GM18858 (cell line): Measurements from ENCODE around the gene ZNF213.
A peak's percentile ranks its signal among the peaks of the same experiment; 100 is the strongest.

Experiments
- ATAC-seq: cut with Tn5 transposase; IDR thresholded peaks from one replicate; pipeline ENCODE4 v1.9.1; 2021; ENCODE audit not compliant: unreplicated experiment

Gene ZNF213, protein sequence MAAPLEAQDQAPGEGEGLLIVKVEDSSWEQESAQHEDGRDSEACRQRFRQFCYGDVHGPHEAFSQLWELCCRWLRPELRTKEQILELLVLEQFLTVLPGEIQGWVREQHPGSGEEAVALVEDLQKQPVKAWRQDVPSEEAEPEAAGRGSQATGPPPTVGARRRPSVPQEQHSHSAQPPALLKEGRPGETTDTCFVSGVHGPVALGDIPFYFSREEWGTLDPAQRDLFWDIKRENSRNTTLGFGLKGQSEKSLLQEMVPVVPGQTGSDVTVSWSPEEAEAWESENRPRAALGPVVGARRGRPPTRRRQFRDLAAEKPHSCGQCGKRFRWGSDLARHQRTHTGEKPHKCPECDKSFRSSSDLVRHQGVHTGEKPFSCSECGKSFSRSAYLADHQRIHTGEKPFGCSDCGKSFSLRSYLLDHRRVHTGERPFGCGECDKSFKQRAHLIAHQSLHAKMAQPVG

DNA sequence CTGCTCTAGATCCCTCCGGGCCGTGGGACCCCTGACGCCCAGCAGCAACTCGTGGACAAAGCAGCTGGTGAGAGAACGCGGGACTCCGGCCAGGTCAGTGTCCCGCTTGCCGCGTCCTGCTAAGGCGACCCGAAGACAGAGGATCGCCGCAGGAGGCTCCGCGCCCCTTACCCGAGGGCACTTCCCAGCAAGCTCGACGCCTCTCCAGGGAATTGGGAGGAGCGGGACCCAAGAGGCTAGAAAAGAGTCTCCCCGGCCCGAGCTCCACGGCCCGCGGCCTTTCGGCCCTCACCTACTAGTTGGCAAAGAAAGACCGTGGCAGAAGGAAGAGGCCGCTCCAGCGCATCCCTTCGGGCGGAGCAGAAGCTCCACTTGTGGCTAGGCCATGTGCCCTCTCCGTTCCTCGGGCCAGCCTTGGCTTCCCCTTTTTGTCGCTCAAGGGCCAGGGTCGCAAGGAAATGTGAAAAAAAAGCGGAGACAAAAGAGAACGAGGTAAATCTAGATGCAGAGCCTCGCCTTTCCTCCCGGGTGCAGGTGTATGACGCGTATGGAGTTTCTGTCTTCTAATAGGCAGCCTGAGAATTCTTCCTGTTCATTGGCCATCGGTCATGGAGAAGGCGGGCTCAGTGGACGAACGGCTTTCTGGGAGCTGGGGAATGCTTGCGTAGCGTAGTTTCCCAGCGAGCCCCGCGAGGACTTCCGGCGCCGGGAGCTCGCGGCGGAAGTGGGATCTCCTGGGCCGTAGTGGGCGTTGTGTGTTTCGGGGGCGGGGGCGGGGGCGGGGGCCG, at the start of gene ZNF213:
Gene ZNF213, plus strand, starts transcription at position 692 of the 788 bp plus-strand sequence. CDS start 2,252 bp downstream, outside the sequence.
- ATAC-seq: peak; percentile 81

DNA sequence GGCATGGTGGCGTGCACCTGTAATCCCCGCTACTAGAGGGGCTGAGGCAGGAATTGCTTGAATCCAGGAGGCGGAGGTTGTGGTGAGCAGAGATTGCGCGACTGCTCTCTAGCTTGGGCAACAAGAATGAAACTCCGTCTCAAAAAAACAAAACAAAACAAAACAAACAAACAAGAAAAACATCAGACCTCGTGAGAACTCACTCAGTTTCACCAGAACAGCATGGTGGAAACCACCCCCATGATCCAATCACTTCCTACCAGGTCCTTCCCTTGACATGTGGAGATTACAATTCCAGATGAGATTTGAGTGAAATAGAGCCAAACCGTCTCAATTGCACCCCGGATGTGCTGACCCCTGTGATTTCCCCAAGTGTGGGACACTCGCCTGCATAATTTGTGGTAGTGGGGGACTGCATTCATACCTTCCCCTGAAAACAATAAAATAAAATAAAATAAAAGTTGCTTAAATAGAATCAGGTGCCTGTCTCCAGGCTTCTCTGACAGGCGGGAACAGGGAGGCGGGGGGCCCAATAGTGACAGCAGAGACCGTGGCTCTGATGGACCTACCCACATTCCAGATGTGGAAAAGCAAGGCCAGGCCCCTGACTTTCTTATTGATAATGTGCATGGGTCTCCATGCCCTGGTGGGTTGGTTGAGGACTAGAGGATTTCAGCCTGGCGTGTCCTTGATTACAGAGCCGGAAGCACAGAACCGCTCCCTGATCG, 48.8 kb upstream of the ZNF213 start:
- no peak for ATAC-seq

DNA sequence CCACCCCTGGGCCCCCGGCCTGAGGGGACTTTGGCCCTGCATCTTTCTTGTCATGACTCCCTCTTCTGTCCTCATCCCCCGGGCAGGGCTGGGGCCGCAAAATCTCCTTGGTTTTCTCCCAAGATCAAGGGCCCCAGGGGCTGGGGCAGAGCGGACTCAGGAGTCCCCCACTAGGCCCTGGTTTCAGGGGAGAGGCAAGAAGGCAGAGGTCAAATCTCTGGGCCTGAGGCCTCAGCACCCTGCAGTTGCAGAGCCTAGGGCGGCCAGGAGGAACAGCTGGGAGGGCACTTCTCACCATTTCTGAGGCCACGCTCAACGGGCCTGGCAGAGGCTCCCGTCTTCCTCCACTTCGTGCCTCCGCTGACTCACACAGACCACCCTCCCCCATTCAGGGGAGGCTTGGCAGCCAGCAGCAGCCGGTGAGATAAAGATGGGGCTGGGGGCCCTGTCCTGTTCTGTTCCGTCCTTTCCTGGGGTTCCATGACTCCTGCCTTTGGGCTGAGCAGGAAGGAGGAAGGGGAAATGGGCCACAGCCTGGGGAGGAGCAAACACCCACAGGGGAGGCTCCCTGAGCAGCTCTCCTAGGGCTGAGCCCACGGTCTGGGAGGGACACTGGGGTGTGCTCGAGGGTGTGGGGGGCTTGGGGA, 48.1 kb upstream of the ZNF213 start:
- ATAC-seq: no peak

DNA sequence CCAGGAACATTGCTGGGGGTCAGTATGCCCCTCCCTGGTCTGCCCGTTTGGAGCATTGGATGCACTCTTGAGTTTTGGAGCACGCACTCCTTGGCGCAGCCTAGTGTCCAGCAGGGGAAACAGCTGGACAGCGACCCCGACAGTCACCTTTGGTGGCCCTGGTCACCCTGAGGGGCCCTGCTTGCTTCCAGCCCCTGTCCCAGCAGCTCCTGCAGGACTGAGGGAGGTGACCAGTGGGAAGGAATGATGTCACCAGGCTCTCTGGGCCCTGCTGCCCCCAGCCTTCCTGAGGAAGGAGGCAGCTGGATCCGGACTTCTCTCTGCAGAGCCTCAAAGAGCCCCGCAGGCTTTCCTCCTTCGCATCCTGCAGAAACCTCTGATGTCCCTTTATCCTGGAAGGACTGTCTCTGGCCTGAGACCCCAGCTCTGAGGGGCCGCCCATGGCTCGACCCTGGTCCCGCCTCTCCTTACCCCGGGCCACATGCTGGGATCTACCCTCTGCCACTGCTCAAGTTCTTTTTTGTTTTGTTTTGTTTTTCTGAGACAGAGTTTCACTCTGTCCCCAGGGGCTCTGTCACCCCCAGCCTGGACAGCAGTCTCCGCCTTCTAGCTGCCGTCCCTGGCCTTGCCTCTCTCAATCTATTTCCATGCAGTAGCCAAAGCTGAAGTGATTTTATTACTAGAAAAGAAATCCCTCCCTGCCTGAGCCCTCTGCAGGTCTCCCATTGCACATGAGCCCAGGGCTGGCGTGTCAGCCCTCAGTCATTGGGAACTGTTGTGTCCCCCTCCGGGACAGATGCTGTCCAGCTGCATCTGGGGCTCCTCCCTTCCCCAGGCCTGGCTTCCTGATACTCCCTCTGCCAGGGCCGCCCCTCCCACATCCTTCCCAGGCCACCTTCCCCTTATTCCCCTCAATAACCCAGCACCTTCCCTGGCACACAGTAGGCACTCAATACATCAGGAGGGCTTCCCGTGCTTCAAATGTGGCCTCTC, 47.3 kb upstream of the ZNF213 start:
- no peak for ATAC-seq

DNA sequence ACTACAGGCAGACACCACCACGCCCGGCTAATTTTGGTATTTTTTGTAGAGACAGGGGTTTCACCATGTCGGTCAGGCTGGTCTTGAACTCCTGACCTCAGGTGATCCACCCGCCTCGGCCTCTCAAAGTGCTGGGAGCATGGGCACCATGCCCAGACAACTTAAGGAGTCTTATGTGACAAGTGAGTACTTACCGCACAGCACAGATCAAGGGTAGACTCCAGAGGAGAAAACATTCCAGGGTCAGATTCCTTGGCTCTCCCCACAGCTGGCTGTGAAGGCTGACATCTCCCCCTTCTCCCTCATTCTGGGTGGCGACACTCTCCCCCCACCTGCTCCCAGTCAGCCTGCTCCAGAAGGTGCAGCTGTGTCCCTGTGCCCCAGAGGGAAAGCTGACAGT, 46.4 kb upstream of the ZNF213 start:
- no peak for ATAC-seq

DNA sequence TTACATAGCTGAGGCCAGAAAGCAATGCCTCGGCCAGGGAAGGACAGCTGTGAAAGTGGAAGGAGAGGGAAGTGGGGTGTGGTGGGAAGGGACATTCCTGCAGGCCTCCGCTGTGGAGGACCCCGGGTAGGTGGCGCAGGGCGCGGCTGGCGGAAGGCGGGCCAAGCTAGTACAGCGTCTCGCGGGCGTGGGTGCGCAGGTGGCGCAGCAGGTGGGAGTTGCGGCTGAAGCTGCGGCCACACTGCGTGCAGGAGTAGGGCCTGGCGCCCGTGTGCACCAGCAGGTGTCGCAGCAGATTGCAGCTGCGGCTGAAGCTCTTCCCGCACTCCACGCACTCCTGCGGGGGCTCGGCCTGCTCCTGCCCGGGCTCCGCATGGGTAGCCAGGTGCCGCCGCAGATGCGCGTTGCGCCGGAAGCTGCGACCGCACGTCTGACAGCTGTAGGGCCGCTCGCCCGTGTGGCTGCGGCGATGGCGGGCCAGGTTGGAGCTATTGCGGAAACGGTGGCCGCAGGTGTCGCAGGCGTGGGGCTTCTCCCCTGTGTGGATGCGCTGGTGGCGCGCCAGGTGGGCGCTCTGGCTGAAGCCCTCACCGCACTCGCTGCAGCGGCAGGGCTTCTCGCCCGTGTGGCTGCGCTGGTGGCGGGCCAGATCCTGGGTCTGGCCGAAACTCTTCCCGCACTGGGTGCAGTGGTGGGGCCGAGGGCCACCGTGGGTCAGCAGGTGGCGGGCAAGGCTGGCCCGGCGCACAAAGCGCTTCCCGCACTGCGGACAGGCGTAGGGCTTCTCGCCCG, 45.7 kb upstream of the ZNF213 start:
- no peak for ATAC-seq

DNA sequence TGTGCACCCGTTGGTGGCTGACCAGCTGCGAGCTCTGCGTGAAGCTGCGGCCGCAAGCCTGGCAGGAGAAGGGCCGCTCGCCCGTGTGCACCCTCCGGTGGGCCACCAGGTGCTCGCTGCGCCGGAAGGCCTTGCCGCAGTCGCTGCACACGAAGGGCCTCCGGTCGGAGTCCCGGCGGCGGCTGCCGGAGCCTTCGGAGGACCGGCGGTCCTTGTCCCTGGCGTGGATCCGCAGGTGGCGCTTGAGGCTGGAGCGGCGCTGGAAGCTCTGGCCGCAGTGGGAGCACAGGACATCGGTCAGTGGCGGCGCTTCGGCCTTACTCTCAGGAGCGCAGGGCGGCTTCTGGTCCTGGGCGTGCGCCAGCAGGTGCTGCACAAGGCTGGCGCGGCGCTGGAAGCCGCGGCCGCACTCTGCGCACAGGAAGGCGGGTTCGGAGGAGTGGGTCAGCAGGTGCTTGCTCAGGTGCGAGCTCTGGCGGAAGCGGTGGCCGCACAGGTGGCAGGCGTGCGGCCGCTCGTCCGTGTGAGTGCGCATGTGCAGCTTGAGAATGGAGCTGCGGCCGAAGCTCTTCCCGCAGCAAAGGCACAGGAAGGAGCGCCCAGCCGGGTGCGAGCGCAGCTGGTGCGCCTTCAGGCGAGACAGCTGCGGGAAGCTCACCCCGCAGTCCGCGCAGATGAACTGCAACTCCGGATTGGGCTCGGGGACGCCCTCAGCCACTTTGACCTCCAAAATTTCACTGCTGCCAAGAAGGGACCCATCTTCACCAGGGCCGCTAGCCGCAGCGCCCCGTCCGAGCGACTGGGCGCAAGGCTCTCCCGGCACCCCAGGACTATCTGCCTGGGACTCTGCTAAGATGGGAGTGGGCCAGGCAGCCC, 44.9 kb upstream of the ZNF213 start:
- ATAC-seq: no peak

DNA sequence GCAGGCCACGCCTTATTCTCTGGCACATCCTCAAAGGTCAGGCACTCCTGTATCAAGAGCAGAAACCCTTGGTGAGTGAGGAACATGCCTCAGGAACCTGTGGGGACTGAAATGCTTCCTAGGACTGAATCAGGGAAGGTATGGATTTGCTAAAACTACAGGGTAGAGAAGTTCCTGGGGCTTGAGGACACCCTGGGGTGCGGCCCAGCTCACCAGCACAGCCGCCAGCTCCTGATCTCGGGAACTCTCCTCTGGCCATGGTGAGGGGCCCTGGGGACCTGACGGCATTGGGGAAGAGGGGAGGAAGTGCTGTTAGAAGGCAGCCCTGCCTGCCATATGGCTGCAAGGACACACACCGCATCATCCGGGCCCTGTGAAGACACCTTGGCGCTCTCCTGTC, 43.3 kb upstream of the ZNF213 start:
- no peak for ATAC-seq

DNA sequence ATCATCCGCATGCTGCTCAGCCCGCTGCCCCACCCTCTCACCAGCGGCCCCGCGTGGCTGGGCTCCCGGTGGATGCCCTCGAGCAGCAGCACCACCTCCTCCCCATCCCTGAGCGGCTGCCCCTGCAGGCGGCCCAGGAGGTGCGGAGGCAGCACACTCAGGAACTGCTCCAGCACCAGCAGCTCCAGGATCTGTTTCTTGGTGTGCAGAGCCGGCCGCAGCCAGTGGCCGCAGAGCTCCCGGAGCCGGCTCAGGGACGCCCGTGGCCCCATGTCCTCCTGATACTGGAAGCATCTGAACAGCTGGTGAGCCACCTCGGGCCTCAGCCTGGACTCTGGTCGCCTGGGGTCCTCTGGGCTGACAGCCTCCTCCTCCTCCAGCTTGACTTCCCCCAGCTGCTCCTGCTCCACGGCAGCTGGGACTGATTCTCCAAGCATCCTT, 42.3 kb upstream of the ZNF213 start:
- no peak for ATAC-seq

DNA sequence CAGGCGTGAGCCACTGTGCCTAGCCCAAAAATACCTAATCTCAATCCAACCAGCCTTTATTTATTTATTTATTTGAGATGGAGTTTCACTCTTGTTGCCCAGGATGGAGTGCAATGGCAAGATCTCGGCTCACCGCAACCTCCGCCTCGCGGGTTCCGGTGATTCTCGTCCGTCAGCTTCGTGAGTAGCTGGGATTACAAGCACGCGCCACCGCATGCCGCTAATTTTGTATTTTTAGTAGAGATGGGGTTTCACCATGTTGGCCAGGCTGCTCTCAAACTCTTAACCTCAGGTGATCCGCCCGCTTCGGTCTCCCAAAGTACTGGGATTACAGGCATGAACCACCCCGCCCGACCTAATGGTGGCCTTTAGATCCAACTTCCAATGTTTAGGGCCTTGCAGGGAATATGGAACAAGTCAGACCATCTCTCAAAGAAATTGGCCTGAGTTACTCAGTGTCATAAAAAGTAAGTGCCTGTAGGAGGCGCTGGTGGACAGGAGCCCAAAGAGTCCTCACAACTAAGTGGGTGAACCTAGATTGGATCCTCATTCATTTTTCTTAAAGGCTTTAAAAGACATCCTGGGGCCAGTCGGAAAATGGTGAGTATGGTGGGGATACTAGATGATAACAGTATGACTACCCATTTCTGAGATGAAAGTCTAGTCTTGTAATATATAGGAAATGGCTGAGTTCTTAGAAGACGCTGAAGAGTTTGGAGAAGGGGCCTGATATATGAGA, 40.4 kb upstream of the ZNF213 start:
- ATAC-seq: no peak

DNA sequence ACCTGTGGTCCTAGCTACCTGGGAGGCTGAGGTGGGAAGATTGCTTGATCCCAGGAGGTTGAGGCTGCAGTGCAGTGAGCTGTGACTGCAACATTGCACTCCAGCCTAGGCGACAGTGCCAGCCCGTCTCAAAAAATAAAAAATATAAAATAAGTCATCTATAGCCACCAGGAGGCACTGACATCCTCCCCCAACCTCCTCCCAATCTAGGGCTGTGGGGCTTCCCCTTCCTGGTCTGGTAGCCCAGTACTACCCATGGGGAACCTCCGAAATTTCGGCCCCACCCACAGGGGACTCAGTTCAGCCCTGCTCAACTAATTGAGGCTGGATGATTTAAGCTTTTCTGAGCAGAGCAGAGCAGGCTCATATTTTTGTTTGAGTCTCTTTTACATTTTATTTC, 39.0 kb upstream of the ZNF213 start:
- ATAC-seq: peak; percentile 45

DNA sequence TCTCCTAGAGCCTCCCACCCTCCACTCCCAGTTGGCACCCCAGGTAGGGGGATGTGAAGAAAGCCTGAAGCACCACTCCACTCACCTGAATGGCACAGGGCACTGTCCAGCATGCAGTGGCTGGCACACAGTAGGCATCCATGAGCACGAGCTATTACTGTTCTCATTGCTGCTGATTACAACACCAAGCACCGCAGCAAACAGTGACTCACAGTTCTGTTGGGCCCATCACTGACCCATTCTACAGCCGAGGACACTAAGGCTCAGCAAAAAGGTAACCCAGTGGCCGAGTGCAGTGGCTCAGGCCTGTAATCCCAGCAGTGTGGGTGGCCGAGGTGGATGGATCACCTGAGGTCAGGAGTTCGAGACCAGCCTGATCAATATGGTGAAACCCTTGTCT, 38.5 kb upstream of the ZNF213 start:
- ATAC-seq: no peak

DNA sequence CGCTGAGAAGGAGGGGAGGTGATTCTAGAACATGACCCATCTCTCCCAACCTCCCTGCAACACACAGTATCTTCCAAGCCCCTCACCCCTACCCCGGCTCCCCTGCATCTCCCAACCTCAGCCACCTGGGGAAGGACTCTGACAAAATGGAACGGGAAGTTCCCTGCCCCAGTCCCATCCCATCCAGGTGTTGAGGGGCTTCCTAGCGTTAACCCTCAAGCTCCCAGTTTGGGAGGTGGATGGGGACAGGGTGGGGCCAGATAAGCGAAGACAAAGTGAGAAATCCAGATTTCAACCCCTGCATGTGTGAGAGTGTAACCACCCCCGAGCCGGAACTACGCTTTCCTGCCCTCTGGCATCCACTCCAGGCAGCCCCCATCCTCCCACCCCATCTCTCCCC, 37.6 kb upstream of the ZNF213 start:
- no peak for ATAC-seq

DNA sequence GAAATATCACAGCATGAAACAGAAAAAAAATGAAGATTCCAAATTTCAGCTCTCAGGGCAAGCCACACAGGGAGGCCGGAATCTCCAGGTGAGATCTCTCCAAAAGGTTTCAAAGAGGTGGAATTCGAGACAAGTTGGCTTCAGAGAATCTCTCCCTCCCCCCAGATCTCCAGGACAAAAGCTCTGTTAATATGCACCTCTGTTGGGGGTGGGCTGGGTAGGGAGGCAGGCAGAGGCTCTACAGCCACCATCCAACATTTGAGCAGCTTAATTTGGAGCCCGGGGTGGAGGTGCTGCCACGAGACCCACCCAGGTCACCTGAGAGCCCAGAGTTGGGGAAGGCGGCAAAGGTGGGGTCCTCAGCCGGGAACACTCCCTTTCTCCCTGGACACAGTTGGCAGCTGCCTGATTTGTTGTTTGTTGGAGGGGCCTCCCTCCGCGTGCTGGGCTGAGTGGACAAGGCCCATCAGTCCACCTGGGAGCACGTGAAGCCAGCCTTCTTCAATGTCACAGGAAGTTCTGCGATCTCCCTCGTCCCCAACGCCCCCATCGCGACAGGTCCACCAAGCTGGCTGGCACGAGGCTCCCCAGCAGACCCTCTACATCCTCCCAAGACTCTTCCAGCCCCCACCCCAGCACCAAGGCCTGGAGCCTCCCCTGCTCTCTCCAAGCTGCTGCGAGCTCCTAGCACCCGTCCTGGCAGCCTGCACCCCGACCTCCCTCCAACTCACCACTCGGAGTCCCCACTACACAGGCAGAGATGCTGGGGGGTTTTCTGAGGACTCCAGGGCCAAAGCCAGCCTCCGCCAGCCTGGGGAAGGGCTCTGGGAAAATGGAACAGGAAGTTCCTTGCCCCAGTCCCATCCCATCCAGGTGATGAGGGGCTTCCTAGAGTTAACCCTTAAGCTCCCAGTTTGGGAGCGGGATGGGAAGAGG, 36.1 kb upstream of the ZNF213 start, which contains the start of gene ZSCAN10:
Gene ZSCAN10, minus strand, starts transcription at position 836 of the 936 bp plus-strand sequence. CDS start 6,357 bp downstream, outside the sequence.
- ATAC-seq: no peak

DNA sequence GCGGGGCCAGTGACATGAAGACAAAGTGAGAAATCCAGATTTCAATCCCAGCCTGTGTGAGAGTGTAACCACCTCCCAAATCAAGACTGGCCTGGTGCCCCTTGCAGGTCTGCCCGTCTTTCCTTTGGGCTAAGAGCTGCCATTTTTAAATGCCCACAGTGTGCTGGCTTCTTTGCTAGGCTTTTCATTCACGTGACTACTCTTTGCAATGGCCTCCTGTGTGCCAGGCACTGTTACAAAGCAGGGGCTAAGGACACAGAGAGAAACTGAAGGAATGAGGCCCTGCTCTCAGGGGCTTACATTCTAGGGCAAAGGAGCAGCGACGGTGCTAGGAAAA, 35.5 kb upstream of the ZNF213 start:
- no peak for ATAC-seq
